NCI-H146 (cell line): ENCODE measurements around the gene NAMPT.
"Not testable (repeated sequence)": the region's sequence is repeated elsewhere in the genome, so short reads cannot be mapped to it uniquely, and the experiment has no call there.

Experiments used
- DNase-seq: peaks from one replicate; lab custom pipeline; 2025; lab: John Stamatoyannopoulos, UW

Gene NAMPT

DNA sequence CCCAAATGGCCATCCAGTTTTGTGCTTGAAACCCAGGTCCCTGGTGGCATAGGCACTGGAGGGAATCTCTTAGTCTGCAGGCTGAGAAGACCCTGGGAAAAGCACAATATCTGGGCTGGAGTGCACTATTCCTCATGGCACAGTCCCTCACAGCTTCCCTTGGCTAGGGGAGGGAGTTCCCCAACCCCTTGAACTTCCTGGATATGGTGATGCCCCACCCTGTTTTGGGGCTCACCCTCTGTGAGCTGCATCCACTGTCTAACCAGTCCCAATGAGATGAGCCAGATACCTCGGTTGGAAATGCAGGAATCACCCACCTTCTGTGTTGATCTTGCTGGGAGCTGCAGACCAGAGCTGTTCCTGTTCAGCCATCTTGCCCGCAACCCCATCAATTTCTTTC is 19.8 kb upstream of the NAMPT start:
- DNase-seq, result no peak

GRCh38 chr7:106298631-106299030 is 13.8 kb upstream of the NAMPT start:
- DNase-seq, result not testable (repeated sequence)

- not testable (repeated sequence) for DNase-seq
These were observed 13.4 kb upstream of the NAMPT start for GRCh38 chr7:106298155-106298554.

DNA sequence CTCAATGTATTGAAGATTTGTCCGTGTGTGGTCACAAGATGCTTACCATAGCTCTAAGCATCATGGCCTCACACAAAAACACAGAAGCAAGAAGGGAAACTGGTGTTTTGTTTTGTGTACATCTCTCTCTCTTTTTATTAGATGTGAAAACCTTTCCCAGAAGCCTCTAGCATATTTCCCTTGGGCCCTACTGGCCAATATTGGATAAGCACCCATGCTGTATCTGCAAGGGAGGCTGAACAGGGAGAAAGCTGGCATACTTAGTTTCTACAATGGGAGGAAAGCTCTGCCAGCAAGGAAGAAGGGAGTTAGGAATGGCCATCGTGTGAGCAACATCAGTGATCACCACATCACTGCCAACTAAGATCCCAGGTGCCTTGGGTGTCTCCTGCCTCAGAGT is 9.6 kb upstream of the NAMPT start:
- DNase-seq, result no peak

DNA sequence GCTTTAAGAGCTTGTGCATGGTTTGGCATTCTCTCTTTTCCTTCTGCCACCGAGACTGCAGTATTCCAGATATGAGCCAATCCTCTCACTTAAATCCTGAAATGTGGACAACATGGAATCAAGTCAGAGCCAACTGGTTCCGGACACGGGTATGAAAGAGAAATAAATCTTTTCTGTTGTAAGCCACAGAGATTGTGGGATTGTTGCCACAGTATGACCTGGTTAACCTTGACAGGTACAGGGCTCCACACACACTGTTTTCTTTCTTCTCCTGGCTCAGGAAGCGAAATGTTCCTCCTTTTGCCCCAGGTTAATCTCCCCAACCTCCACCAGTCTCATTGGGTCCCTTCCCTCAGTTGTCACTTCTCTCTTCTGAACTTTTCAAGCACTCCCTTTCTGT is 6.5 kb upstream of the NAMPT start:
- DNase-seq, result no peak

GRCh38 chr7:106290319-106290718 is 5.5 kb upstream of the NAMPT start:
- no peak for DNase-seq

GRCh38 chr7:106289848-106290247 is 5.1 kb upstream of the NAMPT start:
- DNase-seq, result no peak

DNA sequence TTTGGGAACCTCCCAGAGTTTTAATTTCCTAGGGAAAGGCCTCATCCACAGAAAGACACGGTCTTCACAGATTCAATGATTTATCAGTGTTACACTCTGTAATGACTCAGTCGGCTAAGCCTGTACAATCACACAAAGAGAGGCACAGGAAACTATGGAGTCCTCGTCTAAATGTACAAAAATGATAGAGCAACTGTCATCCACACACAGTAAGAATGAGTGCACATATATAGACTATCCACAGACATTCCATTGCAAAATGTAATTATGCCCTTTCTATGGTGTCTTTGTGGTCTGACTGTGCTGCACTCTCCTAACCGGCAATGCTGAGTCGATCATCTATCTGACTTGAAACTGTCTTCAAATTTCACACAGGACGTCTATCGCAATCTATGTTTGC is 3.5 kb upstream of the NAMPT start:
- no peak for DNase-seq

- DNase-seq, result no peak
These were observed 3.0 kb upstream of the NAMPT start for GRCh38 chr7:106287786-106288185.

- no peak for DNase-seq
These were observed 1.2 kb upstream of the NAMPT start for GRCh38 chr7:106285855-106286492.

- DNase-seq, result peak; percentile 97
These were observed 470 bp upstream of the NAMPT start for GRCh38 chr7:106285051-106285854.

- peak; percentile 82 for DNase-seq
These were observed 711 bp downstream of the NAMPT start for GRCh38 chr7:106283831-106284713.

DNA sequence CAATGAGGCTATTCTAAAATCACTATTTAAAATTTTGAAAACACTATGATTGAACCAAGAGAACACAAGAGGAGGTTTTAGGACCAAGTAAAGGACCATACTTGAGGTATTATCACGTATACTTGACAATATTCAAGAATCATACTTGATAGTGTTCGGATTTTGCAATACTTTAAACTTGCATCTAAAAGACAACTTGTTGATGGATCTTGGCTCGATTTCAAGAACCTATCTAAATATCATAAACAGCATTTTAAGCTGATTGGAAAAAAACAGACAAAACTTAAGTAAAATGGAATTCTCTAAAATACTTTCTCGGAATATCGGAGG is 1.3 kb downstream of the NAMPT start:
- DNase-seq, result no peak

GRCh38 chr7:106282852-106283251 is 1.9 kb downstream of the NAMPT start:
- DNase-seq, result no peak

- DNase-seq, result no peak
These were observed 2.4 kb downstream of the NAMPT start for GRCh38 chr7:106282390-106282789.

DNA sequence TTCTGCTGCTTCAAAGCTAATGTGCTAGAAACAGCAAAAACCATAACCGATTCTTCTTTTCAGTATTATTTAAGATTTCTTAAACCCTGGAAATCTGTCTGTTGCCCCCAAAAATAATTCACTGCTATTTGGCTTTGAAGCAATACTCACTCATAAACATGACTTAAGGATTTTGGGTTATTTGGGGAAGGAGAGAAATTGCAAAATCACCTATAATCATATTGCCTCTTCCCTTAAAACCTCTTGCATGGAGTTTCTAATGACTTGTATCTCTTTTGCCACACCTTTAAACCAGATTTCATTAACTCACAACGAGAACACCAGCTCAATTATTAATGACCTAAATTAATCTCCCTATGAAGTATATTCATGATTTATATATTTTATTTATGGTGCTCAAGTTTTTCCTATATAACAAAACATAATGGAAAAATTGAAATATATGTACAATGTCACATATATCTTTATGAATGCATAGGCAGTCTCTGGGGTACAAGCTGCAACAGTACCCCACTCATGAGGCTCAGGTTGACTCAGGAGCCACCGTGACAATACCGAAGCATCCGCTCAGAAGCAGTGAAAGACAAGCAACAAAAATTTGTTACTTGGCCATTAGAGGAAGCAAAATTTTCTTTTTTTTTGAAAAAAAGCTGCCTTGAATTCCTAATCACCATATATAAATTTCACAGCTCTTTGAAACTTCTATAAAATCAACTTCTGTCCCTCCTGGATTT is 3.0 kb downstream of the NAMPT start:
- DNase-seq, result no peak

- no peak for DNase-seq
These were observed 3.7 kb downstream of the NAMPT start for GRCh38 chr7:106281127-106281526.

- no peak for DNase-seq
These were observed 5.2 kb downstream of the NAMPT start for GRCh38 chr7:106279425-106280197.

DNA sequence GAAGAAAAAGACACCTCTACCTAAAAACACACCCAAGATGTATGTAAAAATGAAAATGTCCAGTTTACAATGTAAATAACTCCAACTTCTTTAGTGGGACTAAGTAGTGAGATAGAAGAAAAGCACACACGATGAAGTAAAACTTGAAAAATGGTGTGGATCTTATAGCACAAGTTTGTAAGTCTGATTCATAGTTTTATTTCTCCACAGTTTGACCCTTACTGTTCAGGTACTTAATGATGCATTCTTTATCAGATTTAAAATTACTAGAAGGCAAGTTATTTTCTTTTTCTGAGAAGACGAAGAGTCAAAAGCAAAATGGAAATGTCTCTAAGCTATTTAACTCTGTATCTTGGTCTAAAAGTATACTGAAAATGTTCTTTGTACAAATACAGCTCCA is 6.1 kb downstream of the NAMPT start:
- no peak for DNase-seq

GRCh38 chr7:106277976-106278375 is 6.8 kb downstream of the NAMPT start:
- no peak for DNase-seq

DNA sequence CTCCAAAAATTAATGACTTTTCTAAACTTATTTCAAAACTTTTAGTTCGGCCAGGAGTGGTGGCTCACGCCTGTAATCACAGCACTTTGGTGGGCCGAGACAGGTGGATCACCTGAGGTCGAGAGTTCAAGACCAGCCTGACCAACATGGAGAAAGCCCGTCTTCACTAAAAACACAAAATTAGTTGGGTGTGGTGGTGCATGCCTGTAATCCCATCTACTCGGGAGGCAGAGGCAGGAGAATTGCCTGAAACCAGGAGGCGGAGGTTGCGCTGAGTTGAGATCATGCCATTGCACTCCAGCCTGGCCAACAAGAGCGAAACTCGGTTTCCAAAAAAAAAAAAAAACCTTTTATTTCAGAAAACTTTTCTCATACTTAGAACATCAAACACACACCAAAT is 8.3 kb downstream of the NAMPT start:
- no peak for DNase-seq
